HG03354 (cell line): ENCODE data around the gene OARD1.
"Not testable (repeated sequence)": the region's sequence is repeated elsewhere in the genome, so short reads cannot be mapped to it uniquely, and the experiment has no call there.

Experiments used
- ATAC-seq: cut with Tn5 transposase; IDR thresholded peaks from one replicate; pipeline ENCODE4 v1.9.1; 2021; ENCODE audit warnings: mild to moderate bottlenecking; ENCODE audit not compliant: unreplicated experiment, poor library complexity, severe bottlenecking

OARD1 gene, protein sequence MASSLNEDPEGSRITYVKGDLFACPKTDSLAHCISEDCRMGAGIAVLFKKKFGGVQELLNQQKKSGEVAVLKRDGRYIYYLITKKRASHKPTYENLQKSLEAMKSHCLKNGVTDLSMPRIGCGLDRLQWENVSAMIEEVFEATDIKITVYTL

GRCh38 chr6:41071923-41072835, at the start of gene OARD1:
OARD1 (minus strand) TSS chr6:41072356; CDS start chr6:41071634, 722 bp downstream.
- ATAC-seq, result peak; percentile 73

DNA sequence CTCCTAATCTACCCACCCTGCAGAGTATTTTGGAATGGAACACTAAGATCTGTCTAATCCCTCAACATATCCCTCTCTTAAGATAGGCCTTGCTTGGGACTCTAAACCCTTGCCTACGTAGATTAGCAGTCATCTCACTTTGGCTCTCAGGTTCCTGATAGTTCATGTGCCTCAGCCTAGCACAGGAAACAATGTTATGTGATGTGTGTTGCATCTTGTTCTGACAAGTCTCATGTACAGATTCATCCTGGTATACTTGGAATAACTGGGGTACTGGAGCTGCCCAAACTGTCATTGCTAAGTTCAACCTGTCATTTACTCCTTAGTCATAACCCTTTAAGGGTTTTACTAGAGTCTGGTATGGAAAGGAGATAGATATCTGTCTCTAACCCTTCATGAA, 47.9 kb upstream of the OARD1 start:
- ATAC-seq, result no peak

DNA sequence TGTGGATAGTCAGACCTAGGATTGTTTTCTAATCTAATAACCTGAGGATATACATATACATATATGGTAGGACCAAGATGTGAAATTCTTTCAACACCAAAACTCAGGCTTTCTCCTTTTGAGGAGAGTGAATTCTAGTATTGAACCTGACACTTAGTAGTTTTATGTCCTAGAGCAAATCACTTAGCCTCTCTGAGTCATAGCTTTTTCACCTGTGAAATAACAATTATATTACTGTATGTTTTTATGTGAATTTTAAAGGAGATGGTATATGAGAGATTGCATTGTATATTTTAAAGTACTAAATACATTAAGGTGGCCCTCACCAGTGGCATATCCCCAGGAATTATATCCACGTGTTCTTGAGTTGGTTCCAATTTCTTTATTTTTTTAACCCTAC, 47.4 kb upstream of the OARD1 start:
- no peak for ATAC-seq

GRCh38 chr6:41115027-41115426, 42.9 kb upstream of the OARD1 start:
- ATAC-seq, result not testable (repeated sequence)

DNA sequence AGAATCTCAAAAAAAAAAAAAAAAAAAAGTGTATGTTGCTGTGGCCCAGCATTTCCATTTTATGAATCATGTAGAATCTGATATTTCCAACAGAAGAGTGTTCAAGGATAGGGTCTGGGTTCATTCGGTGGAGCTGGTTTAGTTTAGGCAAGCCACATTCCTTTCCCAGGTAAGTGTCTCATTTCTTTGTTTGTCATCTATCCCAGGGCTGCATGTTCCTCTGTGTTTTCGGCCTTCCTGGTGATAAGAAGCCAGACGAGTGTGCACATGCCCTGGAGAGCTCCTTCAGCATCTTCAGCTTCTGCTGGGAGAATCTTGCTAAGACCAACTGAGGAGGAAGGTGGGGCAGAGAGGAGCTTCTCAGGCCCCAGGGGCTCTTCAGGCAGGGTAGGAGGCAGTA, 38.9 kb upstream of the OARD1 start:
- no peak for ATAC-seq

DNA sequence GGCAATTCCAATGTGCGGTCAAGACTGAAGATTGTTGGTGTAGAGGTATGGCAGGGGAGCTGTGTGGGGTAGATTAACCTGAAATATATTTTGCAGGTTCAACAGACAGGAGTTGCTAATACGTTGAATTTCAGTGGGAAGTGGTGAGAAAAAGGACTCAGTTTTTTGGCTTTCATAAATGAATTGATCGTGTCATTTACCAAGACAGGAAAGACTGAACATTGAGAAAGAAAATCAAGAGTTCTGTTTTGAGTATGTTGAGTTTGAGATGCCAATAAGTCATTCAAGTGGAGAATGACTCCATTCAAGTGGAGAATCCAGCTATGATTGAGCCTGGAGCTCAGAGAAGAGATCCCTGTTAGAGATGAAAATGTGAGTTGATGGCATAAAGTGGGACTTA, 31.7 kb upstream of the OARD1 start:
- no peak for ATAC-seq

GRCh38 chr6:41100871-41101287, 28.7 kb upstream of the OARD1 start:
- ATAC-seq, result no peak

- no peak for ATAC-seq
These were observed 26.2 kb upstream of the OARD1 start for GRCh38 chr6:41098366-41098765.

DNA sequence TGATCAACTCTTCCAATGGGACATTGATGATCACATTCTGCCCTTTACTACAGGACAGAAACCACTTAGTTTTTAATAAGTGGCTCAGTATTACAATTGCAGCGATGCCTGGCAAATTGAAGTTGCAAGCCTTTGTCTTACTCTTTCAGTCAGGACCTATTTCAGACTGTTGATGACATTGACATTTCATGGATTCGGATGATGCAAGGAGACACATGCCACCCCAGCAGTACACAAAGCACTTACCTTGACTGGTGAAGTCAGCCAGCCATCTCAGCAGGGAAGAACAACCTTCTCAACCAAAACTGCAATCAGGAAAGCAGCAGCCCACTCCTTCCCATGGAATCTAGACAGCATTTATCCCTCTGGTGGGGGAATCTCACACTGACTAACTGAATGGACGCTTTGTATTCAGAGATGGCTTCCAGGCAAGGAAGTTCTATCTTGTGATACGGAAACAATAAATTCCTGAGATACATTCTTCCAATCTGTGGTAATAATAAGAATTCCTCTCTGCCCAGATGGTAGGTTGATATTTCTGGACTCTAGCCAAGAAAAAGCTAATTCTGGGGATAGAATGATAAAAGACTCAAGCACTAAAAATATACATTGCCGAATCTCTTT, 25.4 kb upstream of the OARD1 start:
- no peak for ATAC-seq

GRCh38 chr6:41093729-41094128, 21.6 kb upstream of the OARD1 start:
- ATAC-seq, result no peak

DNA sequence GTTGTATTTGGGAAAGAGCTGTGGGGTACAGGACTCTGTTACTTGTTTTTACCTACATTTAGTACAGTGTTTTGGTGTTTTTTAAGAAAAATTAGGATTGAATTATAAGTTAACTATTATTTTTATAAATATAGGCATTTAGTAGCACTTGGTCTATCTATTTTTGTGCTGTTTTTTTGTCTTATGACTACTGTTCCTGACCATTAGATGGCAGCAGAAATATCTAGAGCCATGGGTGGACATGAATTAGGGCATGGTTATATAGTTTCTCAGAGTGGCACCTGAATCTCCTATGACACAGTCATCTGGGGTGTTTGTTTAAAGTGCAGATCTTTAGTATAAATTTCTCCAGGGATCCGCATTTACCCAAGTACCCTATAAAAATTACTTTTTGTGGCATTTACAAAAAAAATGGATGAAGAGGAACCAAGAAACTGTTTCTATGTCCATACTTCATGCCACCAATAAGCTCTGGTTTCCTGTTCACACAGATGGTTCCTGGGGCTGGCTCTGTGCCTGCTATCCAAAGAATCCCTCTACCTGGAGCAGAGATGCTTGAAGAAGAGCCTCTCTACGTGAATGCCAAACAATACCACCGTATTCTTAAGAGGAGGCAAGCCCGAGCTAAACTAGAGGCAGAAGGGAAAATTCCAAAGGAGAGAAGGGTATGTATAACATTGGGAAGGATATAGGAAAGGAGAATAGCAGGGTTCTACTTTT, 20.4 kb upstream of the OARD1 start:
- no peak for ATAC-seq

DNA sequence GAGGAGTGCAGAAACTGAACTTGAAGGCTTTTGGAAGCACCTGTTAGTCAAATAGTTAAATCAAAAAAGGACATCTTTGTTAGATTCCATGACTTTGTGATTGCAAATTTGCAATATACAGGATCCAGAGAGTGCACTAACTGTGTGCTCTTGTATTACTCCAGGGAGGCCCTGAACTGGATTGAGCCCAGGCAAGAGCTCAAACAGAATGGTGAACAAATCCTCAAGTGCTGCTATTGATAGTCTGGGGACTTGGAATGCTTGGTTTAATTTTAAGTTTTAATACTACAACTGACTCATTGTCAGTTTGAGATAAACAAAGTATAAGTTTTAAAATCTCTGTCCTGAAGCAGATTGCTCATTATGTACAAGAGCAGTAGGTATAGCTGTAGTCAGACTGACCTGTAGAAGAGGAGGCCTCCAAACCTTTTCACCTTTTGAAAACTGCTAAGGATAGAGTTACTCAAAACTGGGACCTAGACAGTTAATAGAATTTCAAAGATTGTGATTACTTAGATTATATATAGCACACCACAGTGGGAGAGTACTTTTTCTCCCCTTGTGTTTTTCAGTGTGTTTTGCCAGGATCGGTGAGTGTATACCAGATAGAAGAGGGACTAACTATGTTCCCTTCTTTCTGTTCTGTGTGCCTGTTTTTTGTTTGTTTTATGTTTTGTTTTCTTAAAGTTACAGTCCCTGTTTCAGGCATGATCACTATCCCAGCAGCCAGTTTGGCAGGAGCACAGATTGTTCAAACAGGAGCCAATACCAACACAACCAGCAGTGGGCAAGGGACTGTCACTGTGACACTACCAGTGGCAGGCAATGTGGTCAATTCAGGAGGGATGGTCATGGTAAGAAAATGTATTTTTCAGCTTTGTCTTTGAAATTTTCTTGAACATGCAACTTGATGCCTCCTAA, 18.9 kb upstream of the OARD1 start:
- no peak for ATAC-seq

DNA sequence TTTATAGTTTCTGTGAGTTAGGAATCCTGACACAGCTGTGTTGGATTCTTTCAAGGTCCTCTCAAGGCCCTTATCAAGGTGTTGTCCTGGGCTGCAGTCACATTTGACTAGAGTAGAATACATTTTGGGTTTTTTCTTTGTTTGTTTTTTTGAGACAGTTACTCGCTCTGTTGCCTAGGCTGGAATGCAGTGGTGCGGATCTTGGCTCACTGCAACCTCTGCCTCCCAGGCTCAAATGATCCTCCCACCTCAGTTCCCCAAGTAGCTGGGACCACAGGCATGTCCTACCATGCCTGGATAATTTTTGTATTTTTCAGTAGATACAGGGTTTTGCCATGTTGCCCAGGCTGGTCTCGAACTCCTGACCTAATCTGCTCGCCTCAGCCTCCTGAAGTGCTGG, 16.3 kb upstream of the OARD1 start:
- ATAC-seq, result no peak

- no peak for ATAC-seq
These were observed 13.0 kb upstream of the OARD1 start for GRCh38 chr6:41085182-41085581.

GRCh38 chr6:41083072-41083471, 10.9 kb upstream of the OARD1 start:
- no peak for ATAC-seq

DNA sequence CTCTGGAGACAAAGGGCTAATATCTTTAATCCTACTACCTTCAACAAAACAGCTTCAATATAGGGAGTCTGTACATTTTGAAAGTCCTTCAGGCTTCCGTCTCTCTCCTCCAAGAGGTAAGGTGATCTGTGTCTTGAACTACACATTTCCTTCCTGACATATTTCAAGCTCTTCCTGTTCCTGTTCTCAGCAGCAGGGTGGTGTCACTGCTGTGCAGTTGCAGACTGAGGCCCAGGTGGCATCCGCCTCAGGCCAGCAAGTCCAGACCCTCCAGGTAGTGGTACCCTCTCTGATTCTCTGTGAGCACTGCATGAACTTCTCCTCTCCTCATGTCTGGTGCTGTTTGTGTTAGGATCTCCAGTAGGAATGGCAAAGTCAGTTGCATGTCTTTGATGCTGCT, 8.5 kb upstream of the OARD1 start:
- ATAC-seq, result no peak

GRCh38 chr6:41079080-41079479, 6.9 kb upstream of the OARD1 start:
- ATAC-seq, result no peak

DNA sequence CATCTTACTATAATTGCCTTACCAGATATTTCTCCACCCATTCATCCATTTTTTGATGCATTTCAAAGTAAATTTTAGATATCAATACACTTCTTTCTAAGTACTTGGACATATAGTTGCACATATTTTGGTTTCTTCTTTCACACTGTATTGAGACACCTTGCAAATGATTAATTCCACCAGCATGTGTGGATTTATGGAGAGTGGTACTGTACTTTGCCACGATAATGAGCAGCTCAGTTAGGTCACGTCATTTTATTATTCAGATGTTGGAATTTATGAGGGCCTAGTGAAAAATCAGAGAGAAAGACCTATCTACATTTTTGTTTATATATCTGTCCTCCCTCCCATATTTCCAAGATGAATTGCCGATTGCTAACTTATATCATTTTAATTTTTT, 5.9 kb upstream of the OARD1 start:
- no peak for ATAC-seq

DNA sequence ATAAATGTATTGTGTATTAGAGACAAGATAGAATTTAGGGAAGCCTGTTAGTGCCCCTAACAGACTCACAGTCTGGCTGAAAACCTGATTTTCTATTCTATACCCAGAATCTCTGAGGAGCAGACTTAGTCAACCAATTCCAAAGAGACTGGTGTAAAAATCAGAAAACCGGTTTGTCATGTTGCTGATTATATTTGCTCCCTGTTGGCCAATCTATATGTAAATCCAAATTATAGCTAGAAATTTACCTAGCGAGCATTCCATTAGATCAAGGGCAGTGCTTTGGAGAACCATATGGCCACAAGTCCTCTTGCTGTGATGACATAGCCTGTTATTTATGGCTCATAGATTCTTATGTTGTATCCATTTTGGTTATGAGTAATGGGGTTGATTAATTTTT, 5.4 kb upstream of the OARD1 start:
- ATAC-seq, result no peak
